Mesothelial cell of epicardium (in vitro differentiated cells): Measurements from ENCODE around the gene PYGO2. TPM values are rescaled to one million over a fixed set of nuclear protein-coding genes. Genes with fewer than 3 reads are reported as not detected.

ENCODE experiments used
- DNase-seq, 2 experiments: peaks; one replicate each; pipeline ENCODE4 v3.0.0; 2021; ENCODE audit warnings: low spot score in 2 of 2; ENCODE audit not compliant: unreplicated experiment in 2 of 2
- H3K27ac Mint-ChIP-seq: 2 replicates; pipeline ENCODE4 v1.8.0; 2021; ENCODE audit warnings: mixed read lengths
- H3K27me3 Mint-ChIP-seq: 2 replicates; pipeline ENCODE4 v1.8.0; 2021; ENCODE audit warnings: low read depth, mixed read lengths
- H3K36me3 Mint-ChIP-seq: 2 replicates; pipeline ENCODE4 v1.8.0; 2021; ENCODE audit warnings: mixed read lengths
- H3K4me1 Mint-ChIP-seq: 2 replicates; pipeline ENCODE4 v1.8.0; 2021; ENCODE audit warnings: mixed read lengths
- H3K4me3 Mint-ChIP-seq: 2 replicates; pipeline ENCODE4 v1.8.0; 2021; ENCODE audit warnings: mild to moderate bottlenecking, moderate library complexity, mixed read lengths
- H3K9me3 Mint-ChIP-seq: 2 replicates; pipeline ENCODE4 v1.8.0; 2021; ENCODE audit warnings: mixed read lengths
- total RNA-seq: library from RNA; stranded (reverse); gene quantifications from 3 replicates; pipeline ENCODE4 v1.2.1, GENCODE V29; 2021
- TF ChIP-seq, protein P1 (sequence below): fragments of 200-600 bp; sonication (generic); IDR thresholded peaks from one replicate; pipeline ENCODE4 v1.5.0; 2021; ENCODE audit warnings: antibody characterized with exemption; ENCODE audit not compliant: unreplicated experiment

PYGO2 gene
- total RNA-seq, 1 donor from 2014 or later, result 44.6 TPM

DNA sequence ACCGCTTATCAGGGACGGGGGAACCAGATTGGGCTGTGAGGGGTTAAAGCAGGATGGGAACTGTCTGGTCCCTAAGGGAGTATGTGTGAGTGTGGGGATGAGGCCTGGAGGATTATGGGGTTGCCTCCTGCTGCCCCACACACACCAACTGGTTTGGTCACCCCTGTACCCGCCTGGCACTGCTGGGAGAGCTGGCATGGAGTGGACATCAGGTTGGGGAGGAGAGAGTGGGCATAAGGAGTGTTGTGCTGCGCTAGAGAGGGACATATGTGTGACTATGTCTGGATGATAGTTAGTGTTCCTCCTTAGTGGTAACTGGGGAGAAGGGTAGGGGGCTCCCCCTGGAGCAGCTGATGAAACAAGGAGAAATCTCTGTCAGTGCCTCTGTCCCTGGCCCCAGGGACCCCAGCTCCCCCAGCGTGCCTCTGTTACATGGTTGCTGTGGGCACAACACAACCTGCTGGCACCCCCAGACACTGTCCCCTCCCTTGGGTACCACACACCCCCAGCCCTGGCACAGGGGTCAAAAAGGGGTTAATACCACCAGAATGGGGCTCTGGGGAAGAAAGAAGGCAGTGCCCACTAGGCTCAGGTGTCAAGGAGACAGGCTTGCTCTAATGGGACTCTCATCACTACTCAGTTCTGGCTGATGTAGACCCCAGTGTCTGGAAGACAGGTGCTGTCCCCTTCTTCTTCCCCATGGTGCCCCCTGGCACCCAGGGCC lies 42.9 kb upstream of the PYGO2 start:
- Mint-ChIP-seq H3K4me1 (peaks cover 21% of the 10 kb centered on the region), H3K27ac (peak overlapping the region; percentile 86), H3K27me3 (no peaks in the 10 kb centered on the region), H3K36me3 (no peaks in the 10 kb centered on the region), H3K4me3 (peak overlapping the region; percentile 96), H3K9me3 (no peaks in the 10 kb centered on the region)
- no peak for DNase-seq
- TF ChIP-seq, protein P1, sequence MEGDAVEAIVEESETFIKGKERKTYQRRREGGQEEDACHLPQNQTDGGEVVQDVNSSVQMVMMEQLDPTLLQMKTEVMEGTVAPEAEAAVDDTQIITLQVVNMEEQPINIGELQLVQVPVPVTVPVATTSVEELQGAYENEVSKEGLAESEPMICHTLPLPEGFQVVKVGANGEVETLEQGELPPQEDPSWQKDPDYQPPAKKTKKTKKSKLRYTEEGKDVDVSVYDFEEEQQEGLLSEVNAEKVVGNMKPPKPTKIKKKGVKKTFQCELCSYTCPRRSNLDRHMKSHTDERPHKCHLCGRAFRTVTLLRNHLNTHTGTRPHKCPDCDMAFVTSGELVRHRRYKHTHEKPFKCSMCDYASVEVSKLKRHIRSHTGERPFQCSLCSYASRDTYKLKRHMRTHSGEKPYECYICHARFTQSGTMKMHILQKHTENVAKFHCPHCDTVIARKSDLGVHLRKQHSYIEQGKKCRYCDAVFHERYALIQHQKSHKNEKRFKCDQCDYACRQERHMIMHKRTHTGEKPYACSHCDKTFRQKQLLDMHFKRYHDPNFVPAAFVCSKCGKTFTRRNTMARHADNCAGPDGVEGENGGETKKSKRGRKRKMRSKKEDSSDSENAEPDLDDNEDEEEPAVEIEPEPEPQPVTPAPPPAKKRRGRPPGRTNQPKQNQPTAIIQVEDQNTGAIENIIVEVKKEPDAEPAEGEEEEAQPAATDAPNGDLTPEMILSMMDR, result no peak

- TF ChIP-seq, protein P1, result no peak
- H3K36me3 Mint-ChIP-seq, result no peaks in the 10 kb centered on the region
- H3K4me1 Mint-ChIP-seq, result peaks cover 24% of the 10 kb centered on the region
- no peaks in the 10 kb centered on the region for H3K27me3 Mint-ChIP-seq
- no peak for DNase-seq
- H3K27ac Mint-ChIP-seq, result peak overlapping the region; percentile 92
- no peaks in the 10 kb centered on the region for H3K9me3 Mint-ChIP-seq
- peak overlapping the region; percentile 96 for H3K4me3 Mint-ChIP-seq
Observed at GRCh38 chr1:155003766-155004351, 42.3 kb upstream of the PYGO2 start.

- peak in 1 of 2 experiments; percentile 57 for DNase-seq
- Mint-ChIP-seq H3K9me3 (no peaks in the 10 kb centered on the region), H3K27me3 (no peaks in the 10 kb centered on the region), H3K4me3 (peak overlapping the region; percentile 96), H3K27ac (peak overlapping the region; percentile 92), H3K4me1 (peaks cover 25% of the 10 kb centered on the region), H3K36me3 (no peaks in the 10 kb centered on the region)
- TF ChIP-seq, protein P1, result no peak
Observed at GRCh38 chr1:155003227-155003765, 41.7 kb upstream of the PYGO2 start.

GRCh38 chr1:155002464-155003226 lies 41.1 kb upstream of the PYGO2 start, which contains the start of gene ZBTB7B:
ZBTB7B (plus strand) TSS chr1:155002802; CDS start chr1:155014661, 11,859 bp downstream.
- no peak for DNase-seq
- Mint-ChIP-seq H3K9me3 (no peaks in the 10 kb centered on the region), H3K4me3 (peak within 1 kb of the TSS; percentile 96), H3K36me3 (no peaks in the 10 kb centered on the region), H3K27ac (peak within 1 kb of the TSS; percentile 92), H3K27me3 (no peaks in the 10 kb centered on the region), H3K4me1 (peaks cover 27% of the 10 kb centered on the region)
- TF ChIP-seq, protein P1, result no peak

DNA sequence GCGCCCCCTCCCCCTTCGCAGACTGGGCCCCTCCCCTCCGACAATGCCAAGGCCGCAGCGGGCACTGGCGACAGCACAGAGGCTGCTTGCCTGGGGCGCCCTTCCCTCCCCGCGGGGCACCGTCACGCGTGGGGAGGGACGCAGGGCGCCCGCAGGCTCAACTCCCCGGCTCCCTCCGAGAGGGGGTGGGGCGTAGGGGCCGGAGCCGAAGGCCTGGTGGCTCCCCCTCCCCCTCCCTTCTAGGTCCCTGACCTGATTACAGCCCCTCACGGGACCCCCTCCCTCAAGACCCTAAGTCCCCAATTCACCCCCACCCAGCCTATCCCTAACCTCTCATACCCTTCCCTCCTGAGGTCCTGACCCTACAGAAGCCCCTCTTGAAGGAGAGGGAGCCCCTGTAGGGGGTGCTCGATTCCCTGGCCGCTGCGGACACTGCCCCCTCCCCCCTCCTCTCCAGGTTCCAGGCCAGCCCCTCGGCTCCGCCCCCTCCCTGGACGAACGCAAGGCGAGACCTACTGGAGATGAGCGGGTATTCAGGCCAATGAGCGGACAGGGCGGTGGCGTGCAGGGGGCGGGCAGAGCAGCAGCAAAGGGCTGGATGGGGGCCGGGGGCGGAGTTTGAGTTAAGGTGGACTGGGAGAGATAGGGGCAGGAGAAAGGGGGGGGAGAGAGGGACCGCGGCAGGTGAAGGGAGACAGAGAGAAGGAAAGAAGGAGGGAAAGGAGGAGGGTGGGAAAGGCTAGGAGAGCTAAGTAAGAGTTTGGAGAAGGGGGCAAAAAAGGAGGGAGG lies 40.3 kb upstream of the PYGO2 start:
- Mint-ChIP-seq H3K27ac (peak overlapping the region; percentile 92), H3K9me3 (no peaks in the 10 kb centered on the region), H3K4me3 (peak overlapping the region; percentile 90), H3K4me1 (peaks cover 27% of the 10 kb centered on the region), H3K27me3 (no peaks in the 10 kb centered on the region), H3K36me3 (no peaks in the 10 kb centered on the region)
- TF ChIP-seq, protein P1, result no peak
- DNase-seq, result peak; percentile 98 to 99
